ENCODE data around the gene C1orf21. TPM values are rescaled to one million over a fixed set of nuclear protein-coding genes. Genes with fewer than 3 reads are reported as not detected.

C1orf21 gene
- total and polyA plus RNA-seq, 2 donors (not counting 3 experiments of a cell fraction or from before 2014, with no cell fraction given), result 0.79 to 8.5 TPM

- FAIRE-seq (no peak), DNase-seq (ENCODE audit: low read depth, low spot score) (no peak)
- Histone ChIP-seq H3K27ac (ENCODE audit: insufficient read depth, low read depth, low read length) (no peak overlapping the region), H3K9ac (replicated peaks; ENCODE audit: extremely low read depth, insufficient read depth, low read length) (no peak overlapping the region), H3K4me3 (replicated peaks in 1 of 3; ENCODE audit: insufficient read depth in 1 of 3, low read depth in 1 of 3, low read length in 3 of 3) (no peak overlapping the region), H3K27me3 (ENCODE audit: control insufficient read depth in 2 of 2, insufficient read depth in 2 of 2, low read length in 2 of 2) (peaks cover 2 to 5% of the 10 kb centered on the region in 2 experiments), H3K79me2 (ENCODE audit: control insufficient read depth, insufficient read depth, low read length) (no peaks in the 10 kb centered on the region), H3K4me1 (ENCODE audit: control insufficient read depth, extremely low read depth, insufficient read depth, low read length) (no peaks in the 10 kb centered on the region), H3K9me1 (replicated peaks; ENCODE audit: control insufficient read depth, extremely low read depth, insufficient read depth, low read length) (no peaks in the 10 kb centered on the region), H3K9me3 (replicated peaks; ENCODE audit: control insufficient read depth, insufficient read depth, low read length) (no peaks in the 10 kb centered on the region), H2AFZ (ENCODE audit: low read depth, low read length) (no peak overlapping the region), H3K36me3 (ENCODE audit: control insufficient read depth in 2 of 2, extremely low read depth in 1 of 2, insufficient read depth in 2 of 2, low read length in 2 of 2) (no peaks in the 10 kb centered on the region), H3K4me2 (ENCODE audit: insufficient read depth, low read length) (no peak overlapping the region), H4K20me1 (replicated peaks; ENCODE audit: control insufficient read depth, extremely low read depth, insufficient read depth, low read length) (no peaks in the 10 kb centered on the region)
- TF ChIP-seq MYC (IDR thresholded peaks at IDR 0.05; ENCODE audit: low read depth, low read length) (no peak), JUN (IDR thresholded peaks at IDR 0.05; ENCODE audit: borderline replicate concordance, insufficient read depth, insufficient read length, low read depth) (no peak), GATA2 (IDR thresholded peaks at IDR 0.05; ENCODE audit: insufficient read depth, insufficient read length, low read depth, low read length) (no peak), FOS (IDR thresholded peaks at IDR 0.05; ENCODE audit: borderline replicate concordance, insufficient read depth, low read length) (no peak), POLR2A (IDR thresholded peaks at IDR 0.05; ENCODE audit: low read depth, low read length) (no peak), CTCF (IDR thresholded peaks at IDR 0.05; ENCODE audit: extremely low read depth in 1 of 2, insufficient read depth in 1 of 2, low read depth in 1 of 2, low read length in 2 of 2) (no peak), EZH2 (IDR thresholded peaks at IDR 0.05; ENCODE audit: borderline replicate concordance, low read depth, low read length, severe bottlenecking) (no peak)
- ChIA-PET POLR2A (no interaction called here), CTCF (no interaction called here)
- no TSS peak for BruUV-seq (replicated peaks)
- intact Hi-C loops (cut with micrococcal nuclease), result no loop called here
- dilution Hi-C loops (cut with MboI; ENCODE audit: extremely low pct_ligation_motif_present, low sequenced_read_pairs), result no loop called here
Measured at GRCh38 chr1:184358256-184358655, 28.6 kb upstream of the C1orf21 start.
